ENCODE data around the gene IBTK. TPM values are rescaled to one million over a fixed set of nuclear protein-coding genes. Genes with fewer than 3 reads are reported as not detected.

The IBTK gene
- total RNA-seq, 1 experiment from 2014 or later: 36.6 TPM

DNA sequence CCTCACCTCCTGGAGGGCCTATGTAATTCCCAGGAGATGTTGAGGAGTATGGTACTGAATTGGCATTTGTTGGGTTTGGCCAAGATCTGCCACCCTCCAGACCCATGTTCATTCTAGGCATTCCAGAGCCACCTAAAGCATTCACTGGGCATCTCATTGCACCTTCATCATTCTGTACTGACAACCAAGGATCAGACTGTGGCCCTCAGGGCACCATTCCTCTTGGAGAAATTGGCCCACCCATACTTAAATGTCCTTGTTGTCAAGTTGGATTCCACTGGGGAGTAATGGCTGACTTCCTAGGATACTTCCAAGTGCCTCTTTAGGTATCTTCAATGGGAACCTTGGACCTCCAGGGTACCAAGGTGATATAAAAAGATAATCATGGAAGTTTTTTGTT is 16.8 kb upstream of the IBTK start:
- BruUV-seq (replicated peaks): no TSS peak
- intact Hi-C loops (cut with micrococcal nuclease): no loop called here
- Histone ChIP-seq H3K36me3 (ENCODE audit: control insufficient read depth in 1 of 2, insufficient read depth in 2 of 2, low read length in 2 of 2) (no peaks in the 10 kb centered on the region), H3K79me2 (ENCODE audit: insufficient read depth, low read length) (no peaks in the 10 kb centered on the region), H3K4me1 (ENCODE audit: control insufficient read depth in 1 of 2, insufficient read depth in 2 of 2, low read length in 2 of 2) (peaks cover 35 to 42% of the 10 kb centered on the region in 2 experiments), H3K9me2 (ENCODE audit: insufficient read depth) (no peaks in the 10 kb centered on the region), H2AFZ (ENCODE audit: low read depth, low read length, poor library complexity, severe bottlenecking) (no peak overlapping the region), H4K20me1 (ENCODE audit: insufficient read depth) (no peaks in the 10 kb centered on the region), H3K9me3 (ENCODE audit: control insufficient read depth in 1 of 2, insufficient read depth in 1 of 2, low read depth in 1 of 2, low read length in 2 of 2) (no peaks in the 10 kb centered on the region), H3K27ac (ENCODE audit: low read depth, low read length) (no peak overlapping the region), H3K27me3 (ENCODE audit: insufficient read depth, low read length) (no peaks in the 10 kb centered on the region), H3K4me3 (replicated peaks in 1 of 2; ENCODE audit: low read depth in 1 of 2, low read length in 2 of 2) (no peak overlapping the region), H3K9ac (ENCODE audit: low read length) (no peak overlapping the region), H3K4me2 (ENCODE audit: low read length) (no peak overlapping the region)
- POLR2A ChIA-PET: no interaction called here
- CTCF ChIA-PET: no interaction called here
- no peak for TF ChIP-seq POLR2A (IDR thresholded peaks at IDR 0.05; ENCODE audit: borderline replicate concordance, extremely low read depth, insufficient read depth, insufficient read length)
- TF ChIP-seq SP1 (IDR thresholded peaks at IDR 0.05; ENCODE audit: low read depth): no peak
- no peak for TF ChIP-seq REST (IDR thresholded peaks at IDR 0.05; ENCODE audit: low read depth)
- no peak for TF ChIP-seq POLR2AphosphoS5 (IDR thresholded peaks at IDR 0.05; ENCODE audit: low read depth, low read length)
- no peak for TF ChIP-seq RAD21 (IDR thresholded peaks at IDR 0.05; ENCODE audit: low read depth)
- no peak for TF ChIP-seq CEBPB (IDR thresholded peaks at IDR 0.05; ENCODE audit: low read depth)
- TF ChIP-seq TCF7L2 (IDR thresholded peaks at IDR 0.05; ENCODE audit: borderline replicate concordance, extremely low read depth, insufficient read depth, insufficient read length): no peak
- TF ChIP-seq EGR1 (IDR thresholded peaks at IDR 0.05; ENCODE audit: low read depth): no peak
- DNase-seq (ENCODE audit: low read depth, low spot score) (no peak), ATAC-seq (no peak)
- RAD21 ChIA-PET (ENCODE audit: low non-redundant PET in 1 of 2, low total read pairs in 2 of 2, uncharacterized antibody in 2 of 2, unreplicated experiment in 2 of 2): no interaction called here

GRCh38 chr6:82263916-82264315 is 16.4 kb upstream of the IBTK start:
- no peak for DNase-seq (ENCODE audit: low read depth, low spot score)
- intact Hi-C loops (cut with micrococcal nuclease): no loop called here
- ChIA-PET POLR2A (no interaction called here), RAD21 (ENCODE audit: low non-redundant PET in 1 of 2, low total read pairs in 2 of 2, uncharacterized antibody in 2 of 2, unreplicated experiment in 2 of 2) (no interaction called here), CTCF (no interaction called here)
- H3K27ac ChIP-seq (ENCODE audit: low read depth, low read length): no peak overlapping the region
- peaks cover 35 to 42% of the 10 kb centered on the region in 2 experiments for H3K4me1 ChIP-seq (ENCODE audit: control insufficient read depth in 1 of 2, insufficient read depth in 2 of 2, low read length in 2 of 2)
- H3K9me2 ChIP-seq (ENCODE audit: insufficient read depth): no peaks in the 10 kb centered on the region
- ATAC-seq: no peak
- BruUV-seq (replicated peaks): no TSS peak
- H4K20me1 ChIP-seq (ENCODE audit: insufficient read depth): no peaks in the 10 kb centered on the region
- no peak overlapping the region for H2AFZ ChIP-seq (ENCODE audit: low read depth, low read length, poor library complexity, severe bottlenecking)
- no peaks in the 10 kb centered on the region for H3K27me3 ChIP-seq (ENCODE audit: insufficient read depth, low read length)
- H3K79me2 ChIP-seq (ENCODE audit: insufficient read depth, low read length): no peaks in the 10 kb centered on the region
- no peak overlapping the region for H3K9ac ChIP-seq (ENCODE audit: low read length)
- no peak overlapping the region for H3K4me3 ChIP-seq (replicated peaks in 1 of 2; ENCODE audit: low read depth in 1 of 2, low read length in 2 of 2)
- no peaks in the 10 kb centered on the region for H3K36me3 ChIP-seq (ENCODE audit: control insufficient read depth in 1 of 2, insufficient read depth in 2 of 2, low read length in 2 of 2)
- H3K9me3 ChIP-seq (ENCODE audit: control insufficient read depth in 1 of 2, insufficient read depth in 1 of 2, low read depth in 1 of 2, low read length in 2 of 2): no peaks in the 10 kb centered on the region
- no peak overlapping the region for H3K4me2 ChIP-seq (ENCODE audit: low read length)
- TF ChIP-seq CBX3 (IDR thresholded peaks at IDR 0.05; ENCODE audit: low read depth) (no peak), ZFX (IDR thresholded peaks at IDR 0.05) (no peak), SP1 (IDR thresholded peaks at IDR 0.05; ENCODE audit: low read depth) (no peak), POLR2A (IDR thresholded peaks at IDR 0.05; ENCODE audit: borderline replicate concordance, extremely low read depth, insufficient read depth, insufficient read length) (no peak), YY1 (IDR thresholded peaks at IDR 0.05; ENCODE audit: extremely low read depth, insufficient replicate concordance, low read depth, low read length) (no peak), REST (IDR thresholded peaks at IDR 0.05; ENCODE audit: low read depth) (no peak)

Measured in HCT116 (cell line).